Adrenal gland (tissue), 12 donors: ENCODE data around the gene MCU. TPM values are rescaled to one million over a fixed set of nuclear protein-coding genes. Genes with fewer than 3 reads are reported as not detected.

ENCODE experiments used
- DNase-seq, 7 donors: peaks; one replicate each; pipeline ENCODE4 v3.0.0-alpha.2; 2019 to 2020
- H3K27ac ChIP-seq, 5 donors: fragments of 200-600 bp; sonication (generic) in 4 of 5; 1 replicate in 3 of 5; 2 replicates in 2 of 5; pipeline versions ENCODE4 v1.5.1 to v1.8.0; 2016 to 2020; ENCODE audit warnings: mild to moderate bottlenecking in 1 of 5
- H3K27me3 ChIP-seq: fragments of 200-600 bp; 2 replicates; pipeline ENCODE4 v1.8.0; 2021
- H3K36me3 ChIP-seq, 2 donors: fragments of 200-600 bp; replicated peaks in 1 of 2; 1 replicate in 1 of 2; 2 replicates in 1 of 2; pipeline versions ENCODE4 v1.5.1 to v1.8.0; 2018 to 2022
- H3K4me1 ChIP-seq, 2 donors: fragments of 200-600 bp; replicated peaks in 1 of 2; 1 replicate in 1 of 2; 2 replicates in 1 of 2; pipeline versions ENCODE4 v1.5.1 to v1.8.0; 2018 to 2021
- H3K4me3 ChIP-seq, 4 donors: fragments of 200-600 bp; sonication (generic) in 3 of 4; one replicate each; pipeline ENCODE4 v1.5.1; 2016 to 2018
- H3K9me3 ChIP-seq, 3 donors: fragments of 200-600 bp; sonication (generic) in 1 of 3; replicated peaks in 1 of 3; 1 replicate in 2 of 3; 2 replicates in 1 of 3; pipeline versions ENCODE4 v1.5.1 to v1.8.0; 2016 to 2021
- POLR2A ChIP-seq, 2 donors: fragments of 450-650 bp; IDR thresholded peaks; one replicate each; pipeline ENCODE4 v1.6.1; 2017; ENCODE audit warnings: antibody characterized with exemption in 2 of 2, mild to moderate bottlenecking in 2 of 2, moderate library complexity in 1 of 2
- WGBS, 4 donors: extraction: QIAGEN DNeasy Blood & Tissue Kit in 2 of 4; methylation state at CpG; one replicate each; pipeline versions ENCODE4 v1.1.5 to v1.1.7; 2013 to 2017; 5-methylcytosine and 5-hydroxymethylcytosine counted together
- intact Hi-C, 2 donors: fragments of 100-400 bp; cut with DNase I; formaldehyde crosslinking; loops; one replicate each; pipeline versions ENCODE4 v1.14.1 to v1.15.0; 2022 to 2023
- polyA plus RNA-seq, 3 donors: library from polyadenylated mRNA; stranded (reverse); fragments of 200-250 nt in 2 of 3; fragments of 350-450 nt in 1 of 3; fragmentation: Illumina TruSeq in 1 of 3; extraction: RNeasy Lipid Tissue Mini Kit (QIAGEN cat#74804) in 1 of 3; gene quantifications; one replicate each; pipeline ENCODE4 v1.2.3, GENCODE V29; 2013 to 2014
- total RNA-seq, 9 donors: library from RNA; depleted of rRNA in 4 of 9; stranded (reverse); fragments of >200 nt in 4 of 9; fragments of 120-200 nt in 1 of 9; fragmentation: NEBNext Ultra II Directional in 1 of 9; extraction: Animal tissue kit (Norgen Biotek cat#: 25700) in 1 of 9; gene quantifications; one replicate each; pipeline versions ENCODE4 v1.1.0 to v1.2.4, GENCODE V29; 2013 to 2023
- TF ChIP-seq, protein P1 (sequence below), 6 experiments: fragments of 450-650 bp in 4 of 6; fragments of 200-600 bp in 2 of 6; sonication (generic) in 1 of 6; IDR thresholded peaks; 1 replicate in 5 of 6; 2 replicates in 1 of 6; pipeline versions ENCODE4 v1.5.1 to v1.8.0; 2016 to 2021; ENCODE audit warnings: antibody characterized with exemption in 6 of 6, mild to moderate bottlenecking in 2 of 6, moderate library complexity in 1 of 6
- donor health status: healthy with polysubstance abuse.
- donor health status: Bipolar disorder and iron deficiency.
- donor health status: DM: yes; HTN: yes; CAD: no.
- donor health status: DM: no; HTN: no; CAD: no.
- donor health status: DM: no; HTN: no; CAD: no.
- donor health status: DM: yes; HTN: yes; CAD: no.

Gene MCU
- total and polyA plus RNA-seq, 12 donors = 6.4 to 22.2 (median 14.9) TPM

DNA sequence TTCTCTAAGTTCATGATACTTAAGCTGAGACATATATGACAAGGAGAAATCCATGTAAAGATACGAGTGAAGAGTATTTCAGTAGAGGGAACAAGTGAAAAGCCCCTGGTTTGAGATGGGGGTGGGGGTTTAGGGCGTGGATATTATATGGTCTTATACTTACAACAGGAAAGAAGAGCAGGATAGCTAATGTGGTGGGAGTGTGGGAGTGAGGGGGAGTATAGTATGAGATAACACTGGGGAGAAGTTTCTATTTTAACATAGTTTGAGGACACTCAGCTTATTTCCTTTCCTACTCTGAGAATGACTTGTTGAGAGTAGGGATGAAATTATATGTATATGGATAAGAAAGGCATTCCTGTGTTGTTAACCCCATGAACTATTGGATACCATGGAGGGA, 36.5 kb downstream of the MCU start:
- TF ChIP-seq, protein P1, sequence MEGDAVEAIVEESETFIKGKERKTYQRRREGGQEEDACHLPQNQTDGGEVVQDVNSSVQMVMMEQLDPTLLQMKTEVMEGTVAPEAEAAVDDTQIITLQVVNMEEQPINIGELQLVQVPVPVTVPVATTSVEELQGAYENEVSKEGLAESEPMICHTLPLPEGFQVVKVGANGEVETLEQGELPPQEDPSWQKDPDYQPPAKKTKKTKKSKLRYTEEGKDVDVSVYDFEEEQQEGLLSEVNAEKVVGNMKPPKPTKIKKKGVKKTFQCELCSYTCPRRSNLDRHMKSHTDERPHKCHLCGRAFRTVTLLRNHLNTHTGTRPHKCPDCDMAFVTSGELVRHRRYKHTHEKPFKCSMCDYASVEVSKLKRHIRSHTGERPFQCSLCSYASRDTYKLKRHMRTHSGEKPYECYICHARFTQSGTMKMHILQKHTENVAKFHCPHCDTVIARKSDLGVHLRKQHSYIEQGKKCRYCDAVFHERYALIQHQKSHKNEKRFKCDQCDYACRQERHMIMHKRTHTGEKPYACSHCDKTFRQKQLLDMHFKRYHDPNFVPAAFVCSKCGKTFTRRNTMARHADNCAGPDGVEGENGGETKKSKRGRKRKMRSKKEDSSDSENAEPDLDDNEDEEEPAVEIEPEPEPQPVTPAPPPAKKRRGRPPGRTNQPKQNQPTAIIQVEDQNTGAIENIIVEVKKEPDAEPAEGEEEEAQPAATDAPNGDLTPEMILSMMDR (IDR thresholded peaks at IDR 0.05) = no peak
- no peak for TF ChIP-seq POLR2A (IDR thresholded peaks at IDR 0.05)
- Histone ChIP-seq H3K36me3 (no peaks in the 10 kb centered on the region), H3K9me3 (peaks cover 0 to under 1% (median 0%) of the 10 kb centered on the region in 3 donors), H3K27ac (no peak overlapping the region), H3K27me3 (no peaks in the 10 kb centered on the region), H3K4me3 (no peak overlapping the region), H3K4me1 (no peaks in the 10 kb centered on the region)
- WGBS, 4 donors = 91 to 98% (median 93%) methylated on average over 2 of the region's 2 CpGs
- no peak for DNase-seq
- intact Hi-C loops = no loop called here

DNA sequence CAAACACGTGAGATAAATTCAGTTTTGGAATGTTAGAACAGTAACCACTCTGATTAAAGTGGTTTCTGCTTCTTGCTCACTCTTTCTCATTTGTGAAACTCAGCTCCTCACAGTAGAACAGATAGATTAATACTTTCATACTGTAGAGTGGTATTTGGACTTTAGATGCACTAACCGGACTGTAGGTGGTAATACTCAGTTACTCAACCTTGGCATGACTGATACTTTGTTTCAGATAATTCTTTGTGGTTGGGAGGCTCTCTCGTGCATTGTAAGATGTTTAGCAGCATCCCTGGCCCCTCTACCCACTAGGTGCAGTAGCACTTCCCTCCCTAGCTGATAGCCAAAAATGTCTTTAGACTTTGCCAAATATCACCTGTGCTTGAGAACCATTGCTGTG, 37.6 kb downstream of the MCU start:
- Histone ChIP-seq H3K4me1 (no peaks in the 10 kb centered on the region), H3K9me3 (no peaks in the 10 kb centered on the region), H3K27me3 (no peaks in the 10 kb centered on the region), H3K27ac (no peak overlapping the region), H3K36me3 (no peaks in the 10 kb centered on the region), H3K4me3 (no peak overlapping the region)
- DNase-seq = no peak
- 77 to 91% (median 79%) methylated on average over 3 of the region's 3 CpGs for WGBS, 4 donors
- intact Hi-C loops = no loop called here
- no peak for TF ChIP-seq POLR2A (IDR thresholded peaks at IDR 0.05)
- TF ChIP-seq, protein P1 (IDR thresholded peaks at IDR 0.05) = no peak

DNA sequence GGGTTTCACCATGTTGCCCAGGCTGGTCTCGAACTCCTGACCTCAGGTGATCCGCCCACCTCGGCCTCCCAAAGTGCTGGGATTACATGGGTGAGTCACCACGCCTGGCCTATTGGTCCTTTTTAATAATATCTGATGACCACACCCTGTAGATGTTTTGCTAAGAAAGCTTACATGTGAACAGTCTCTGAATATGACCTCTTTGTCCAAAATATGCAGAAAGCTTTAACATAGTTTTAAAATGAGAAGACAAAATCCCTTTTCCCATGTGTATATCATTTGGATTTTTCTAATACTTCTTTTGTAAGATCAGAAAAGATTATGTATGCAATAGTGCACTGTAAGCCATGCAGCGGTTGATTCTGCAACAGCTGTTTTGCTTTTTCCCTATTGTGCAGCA, 38.5 kb downstream of the MCU start:
- no peaks in the 10 kb centered on the region for H3K36me3 ChIP-seq
- no peak overlapping the region for H3K4me3 ChIP-seq
- TF ChIP-seq, protein P1 (IDR thresholded peaks at IDR 0.05) = no peak
- TF ChIP-seq POLR2A (IDR thresholded peaks at IDR 0.05) = no peak
- DNase-seq = no peak
- 90 to 94% (median 92%) methylated on average over 5 of the region's 5 CpGs for WGBS, 4 donors
- H3K27ac ChIP-seq = no peak overlapping the region
- H3K4me1 ChIP-seq = peaks cover 0 to 5% of the 10 kb centered on the region in 2 donors
- intact Hi-C loops = no loop called here
- H3K9me3 ChIP-seq = no peaks in the 10 kb centered on the region
- no peaks in the 10 kb centered on the region for H3K27me3 ChIP-seq

DNA sequence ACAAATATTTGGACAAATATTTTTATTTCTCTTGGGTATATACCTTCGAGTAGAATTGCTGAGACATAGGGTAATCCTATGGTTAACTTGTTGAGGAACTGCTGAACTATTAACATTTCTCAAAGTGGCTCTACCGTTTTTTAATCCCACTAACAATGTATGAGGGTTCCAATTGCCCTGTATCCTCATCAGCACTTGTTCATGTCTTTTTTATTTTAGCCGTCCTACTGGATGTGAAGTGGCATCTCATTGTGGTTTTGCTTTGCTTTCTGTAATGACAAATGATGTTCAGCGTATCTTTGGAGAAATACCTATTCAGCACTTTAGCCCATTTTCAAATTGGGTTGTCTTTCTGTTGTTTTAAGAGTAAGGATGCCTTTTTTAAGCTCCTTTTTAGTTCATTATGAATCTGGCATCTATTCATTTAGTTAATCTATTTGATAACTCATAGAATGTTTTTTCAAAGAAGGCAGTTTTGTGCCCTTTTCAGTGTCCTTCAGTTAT, 40.0 kb downstream of the MCU start:
- intact Hi-C loops = no loop called here
- no peaks in the 10 kb centered on the region for H3K27me3 ChIP-seq
- 63 to 79% (median 73%) methylated on average over 4 of the region's 4 CpGs for WGBS, 4 donors
- H3K27ac ChIP-seq = no peak overlapping the region
- no peak overlapping the region for H3K4me3 ChIP-seq
- peaks cover 0 to 15% of the 10 kb centered on the region in 2 donors for H3K4me1 ChIP-seq
- no peak for TF ChIP-seq POLR2A (IDR thresholded peaks at IDR 0.05)
- TF ChIP-seq, protein P1 (IDR thresholded peaks at IDR 0.05) = no peak
- DNase-seq = no peak
- no peaks in the 10 kb centered on the region for H3K9me3 ChIP-seq
- H3K36me3 ChIP-seq = no peaks in the 10 kb centered on the region
